SU-DHL-6 (cell line): Measurements from ENCODE around the gene CYP2S1.
"Not testable (repeated sequence)": the region's sequence is repeated elsewhere in the genome, so short reads cannot be mapped to it uniquely, and the experiment has no call there.

ENCODE experiments used
- H2AFZ ChIP-seq: fragments of 200-600 bp; sonication (generic); 2 replicates; pipeline ENCODE4 v1.6.1; 2014; ENCODE audit warnings: low read depth, mild to moderate bottlenecking, moderate library complexity, mixed read lengths, antibody characterized with exemption, low read length; ENCODE audit not compliant: severe bottlenecking
- H3F3A ChIP-seq: fragments of 200-600 bp; shearing (Covaris generic); 2 replicates; pipeline ENCODE4 v1.6.0; 2016; ENCODE audit warnings: antibody characterized with exemption, mild to moderate bottlenecking; ENCODE audit not compliant: insufficient read depth
- H3K27ac ChIP-seq: fragments of 200-600 bp; sonication (generic); 2 replicates; pipeline ENCODE4 v1.5.1; 2016; ENCODE audit warnings: low read depth, mild to moderate bottlenecking, low read length, moderate library complexity, mixed read lengths
- H3K27me3 ChIP-seq: fragments of 200-600 bp; sonication (generic), shearing (Covaris generic); 2 replicates; pipeline ENCODE4 v1.6.0; 2014; ENCODE audit warnings: mild to moderate bottlenecking, low read length
- H3K36me3 ChIP-seq: fragments of 200-600 bp; sonication (generic); 2 replicates; pipeline ENCODE4 v1.6.1; 2014; ENCODE audit warnings: mild to moderate bottlenecking, low read length, mixed read lengths
- H3K4me2 ChIP-seq: fragments of 300-600, 200-600 bp; shearing (Covaris generic), sonication (generic); 2 replicates; pipeline ENCODE4 v1.6.0; 2014; ENCODE audit warnings: low read length, low read depth, mild to moderate bottlenecking; ENCODE audit not compliant: poor library complexity, severe bottlenecking
- H3K4me3 ChIP-seq: fragments of 200-600 bp; sonication (generic); 2 replicates; pipeline ENCODE4 v1.5.1; 2014; ENCODE audit warnings: antibody characterized with exemption, low read length, mild to moderate bottlenecking, mixed read lengths; ENCODE audit not compliant: insufficient read depth, poor library complexity, severe bottlenecking
- H3K79me2 ChIP-seq: fragments of 200-600 bp; sonication (generic); 2 replicates; pipeline ENCODE4 v1.6.1; 2014; ENCODE audit warnings: mild to moderate bottlenecking, low read length, moderate library complexity; ENCODE audit not compliant: insufficient read depth
- H3K9ac ChIP-seq: fragments of 200-600 bp; sonication (generic); 2 replicates; pipeline ENCODE4 v1.7.0; 2014; ENCODE audit warnings: mild to moderate bottlenecking, low read length
- H3K9me2 ChIP-seq: fragments of 200-600 bp; sonication (generic); replicated peaks from 2 replicates; pipeline ENCODE4 v1.6.1; 2014; ENCODE audit warnings: low read length; ENCODE audit not compliant: insufficient read depth
- H3K9me3 ChIP-seq: fragments of 200-600 bp; sonication (generic); 2 replicates; pipeline ENCODE4 v1.6.1; 2014; ENCODE audit warnings: low read length, mixed read lengths; ENCODE audit not compliant: insufficient read depth
- H4K20me1 ChIP-seq: fragments of 200-600 bp; sonication (generic); 2 replicates; pipeline ENCODE4 v1.6.1; 2014; ENCODE audit warnings: low read depth, mild to moderate bottlenecking, antibody characterized with exemption, low read length, moderate library complexity, mixed read lengths
- EZH2phosphoT487 ChIP-seq: fragments of 200-600 bp; sonication (generic), shearing (Covaris generic); conservative IDR thresholded peaks from 2 replicates; pipeline ENCODE4 v1.6.1; 2018; ENCODE audit warnings: mild to moderate bottlenecking, antibody characterized with exemption, low read length, moderate library complexity, mixed read lengths
- TF ChIP-seq, protein P1 (sequence below): fragments of 200-600 bp; sonication (generic); IDR thresholded peaks from one replicate; pipeline ENCODE4 v1.5.1; 2017; ENCODE audit warnings: antibody characterized with exemption, mild to moderate bottlenecking, low read length, moderate library complexity; ENCODE audit not compliant: insufficient read depth, poor library complexity, severe bottlenecking

CYP2S1 gene

GRCh38 chr19:41226874-41227390, 33.9 kb downstream of the CYP2S1 start:
- Histone ChIP-seq H2AFZ (no peak overlapping the region), H3K4me2 (no peak overlapping the region), H3K9ac (no peak overlapping the region), H3K27ac (no peak overlapping the region), H3K27me3 (no peaks in the 10 kb centered on the region), H3F3A (no peaks in the 10 kb centered on the region), H3K79me2 (no peaks in the 10 kb centered on the region), H3K9me2 (no peaks in the 10 kb centered on the region), H3K36me3 (no peaks in the 10 kb centered on the region), H3K9me3 (no peaks in the 10 kb centered on the region), H4K20me1 (no peaks in the 10 kb centered on the region), H3K4me3 (no peak overlapping the region)
- TF ChIP-seq EZH2phosphoT487 = no peak
- TF ChIP-seq, protein P1, sequence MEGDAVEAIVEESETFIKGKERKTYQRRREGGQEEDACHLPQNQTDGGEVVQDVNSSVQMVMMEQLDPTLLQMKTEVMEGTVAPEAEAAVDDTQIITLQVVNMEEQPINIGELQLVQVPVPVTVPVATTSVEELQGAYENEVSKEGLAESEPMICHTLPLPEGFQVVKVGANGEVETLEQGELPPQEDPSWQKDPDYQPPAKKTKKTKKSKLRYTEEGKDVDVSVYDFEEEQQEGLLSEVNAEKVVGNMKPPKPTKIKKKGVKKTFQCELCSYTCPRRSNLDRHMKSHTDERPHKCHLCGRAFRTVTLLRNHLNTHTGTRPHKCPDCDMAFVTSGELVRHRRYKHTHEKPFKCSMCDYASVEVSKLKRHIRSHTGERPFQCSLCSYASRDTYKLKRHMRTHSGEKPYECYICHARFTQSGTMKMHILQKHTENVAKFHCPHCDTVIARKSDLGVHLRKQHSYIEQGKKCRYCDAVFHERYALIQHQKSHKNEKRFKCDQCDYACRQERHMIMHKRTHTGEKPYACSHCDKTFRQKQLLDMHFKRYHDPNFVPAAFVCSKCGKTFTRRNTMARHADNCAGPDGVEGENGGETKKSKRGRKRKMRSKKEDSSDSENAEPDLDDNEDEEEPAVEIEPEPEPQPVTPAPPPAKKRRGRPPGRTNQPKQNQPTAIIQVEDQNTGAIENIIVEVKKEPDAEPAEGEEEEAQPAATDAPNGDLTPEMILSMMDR = no peak

GRCh38 chr19:41228486-41228885, 35.5 kb downstream of the CYP2S1 start:
- no peaks in the 10 kb centered on the region for H3F3A ChIP-seq
- H3K79me2 ChIP-seq = no peaks in the 10 kb centered on the region
- no peak overlapping the region for H3K9ac ChIP-seq
- no peak overlapping the region for H3K4me3 ChIP-seq
- TF ChIP-seq EZH2phosphoT487 = no peak
- TF ChIP-seq, protein P1 = no peak
- no peaks in the 10 kb centered on the region for H4K20me1 ChIP-seq
- no peaks in the 10 kb centered on the region for H3K9me2 ChIP-seq
- no peak overlapping the region for H2AFZ ChIP-seq
- no peak overlapping the region for H3K4me2 ChIP-seq
- no peaks in the 10 kb centered on the region for H3K27me3 ChIP-seq
- no peaks in the 10 kb centered on the region for H3K9me3 ChIP-seq
- no peaks in the 10 kb centered on the region for H3K36me3 ChIP-seq
- no peak overlapping the region for H3K27ac ChIP-seq

DNA sequence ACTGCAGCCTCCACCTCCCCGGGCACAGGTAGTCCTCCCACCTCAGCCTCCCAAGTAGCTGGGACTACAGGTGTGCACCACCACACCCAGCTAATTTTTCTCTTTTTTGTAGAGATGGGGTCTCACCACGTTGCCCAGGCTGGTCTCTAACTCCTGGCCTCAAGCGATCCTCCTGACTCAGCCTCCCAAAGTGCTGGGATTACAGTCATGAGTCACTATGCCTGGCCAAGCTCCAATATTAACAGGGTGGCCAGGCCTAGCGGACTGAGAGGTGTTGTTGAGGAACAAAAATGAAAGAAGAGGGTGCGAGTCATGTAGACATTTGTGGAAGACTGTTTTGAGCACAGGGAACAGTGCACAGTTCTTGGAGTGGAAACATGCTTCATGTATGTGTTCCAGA, 36.3 kb downstream of the CYP2S1 start:
- H3F3A ChIP-seq, H2AFZ ChIP-seq, H3K4me2 ChIP-seq, H3K27me3 ChIP-seq, H3K79me2 ChIP-seq, H3K27ac ChIP-seq, H4K20me1 ChIP-seq, H3K9me2 ChIP-seq, H3K36me3 ChIP-seq, H3K4me3 ChIP-seq, H3K9me3 ChIP-seq, H3K9ac ChIP-seq: not testable (repeated sequence)

- Histone ChIP-seq H3K4me2 (no peak overlapping the region), H4K20me1 (no peaks in the 10 kb centered on the region), H3K9me2 (no peaks in the 10 kb centered on the region), H3K9ac (no peak overlapping the region), H3K36me3 (no peaks in the 10 kb centered on the region), H3K79me2 (no peaks in the 10 kb centered on the region), H3K27ac (no peak overlapping the region), H3K4me3 (no peak overlapping the region), H3F3A (no peaks in the 10 kb centered on the region), H2AFZ (no peak overlapping the region), H3K9me3 (no peaks in the 10 kb centered on the region), H3K27me3 (no peaks in the 10 kb centered on the region)
- TF ChIP-seq, protein P1 = no peak
- TF ChIP-seq EZH2phosphoT487 = no peak
These were observed 37.2 kb downstream of the CYP2S1 start for GRCh38 chr19:41230067-41230857.
